ENCODE measurements around the gene SLC16A1.
"Not testable (repeated sequence)": the region's sequence is repeated elsewhere in the genome, so short reads cannot be mapped to it uniquely, and the experiment has no call there.

The SLC16A1 gene, protein sequence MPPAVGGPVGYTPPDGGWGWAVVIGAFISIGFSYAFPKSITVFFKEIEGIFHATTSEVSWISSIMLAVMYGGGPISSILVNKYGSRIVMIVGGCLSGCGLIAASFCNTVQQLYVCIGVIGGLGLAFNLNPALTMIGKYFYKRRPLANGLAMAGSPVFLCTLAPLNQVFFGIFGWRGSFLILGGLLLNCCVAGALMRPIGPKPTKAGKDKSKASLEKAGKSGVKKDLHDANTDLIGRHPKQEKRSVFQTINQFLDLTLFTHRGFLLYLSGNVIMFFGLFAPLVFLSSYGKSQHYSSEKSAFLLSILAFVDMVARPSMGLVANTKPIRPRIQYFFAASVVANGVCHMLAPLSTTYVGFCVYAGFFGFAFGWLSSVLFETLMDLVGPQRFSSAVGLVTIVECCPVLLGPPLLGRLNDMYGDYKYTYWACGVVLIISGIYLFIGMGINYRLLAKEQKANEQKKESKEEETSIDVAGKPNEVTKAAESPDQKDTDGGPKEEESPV

DNA sequence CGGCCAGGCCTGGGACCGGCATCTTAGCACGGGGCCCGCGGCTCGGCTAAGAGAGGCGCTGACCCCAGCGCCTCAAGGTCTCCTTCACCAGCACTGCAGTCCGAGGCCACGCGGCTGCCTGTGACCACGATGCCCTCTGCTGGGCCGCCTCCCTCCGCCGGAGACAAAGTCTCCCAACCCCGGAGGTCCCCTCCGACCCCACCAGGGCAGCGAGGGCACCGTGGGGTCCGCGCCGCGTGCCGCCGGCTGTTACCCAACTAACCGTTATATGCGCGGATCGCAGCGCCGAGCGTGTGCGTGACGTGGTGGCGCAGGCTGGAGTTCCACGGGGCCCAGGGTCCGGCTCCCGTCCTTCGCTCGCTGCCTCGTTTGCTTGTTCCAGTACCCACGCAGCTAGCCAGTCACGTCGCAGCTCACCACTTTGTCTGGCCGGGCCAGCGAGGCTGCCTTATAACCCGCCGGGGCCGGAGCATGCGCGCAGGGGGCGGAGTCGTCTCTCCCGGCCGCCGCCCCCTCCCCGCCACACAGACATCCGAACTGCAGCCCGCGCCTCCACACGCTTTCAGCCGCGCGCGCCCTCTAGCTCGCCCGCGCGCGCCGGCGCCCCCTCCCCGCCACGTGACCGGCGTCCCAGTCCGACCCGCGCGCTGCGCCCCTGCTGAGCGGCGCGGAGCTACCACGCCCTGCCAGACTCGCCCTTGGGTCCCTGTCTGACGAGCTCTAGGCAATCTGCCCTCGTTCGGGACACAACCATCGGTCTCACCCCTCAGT, at the start of gene SLC16A1:
SLC16A1 (minus strand) TSS at position 424 of the 771 bp plus-strand sequence. CDS start 26,888 bp downstream, outside the sequence.
- peak; percentile 80 for DNase-seq

DNA sequence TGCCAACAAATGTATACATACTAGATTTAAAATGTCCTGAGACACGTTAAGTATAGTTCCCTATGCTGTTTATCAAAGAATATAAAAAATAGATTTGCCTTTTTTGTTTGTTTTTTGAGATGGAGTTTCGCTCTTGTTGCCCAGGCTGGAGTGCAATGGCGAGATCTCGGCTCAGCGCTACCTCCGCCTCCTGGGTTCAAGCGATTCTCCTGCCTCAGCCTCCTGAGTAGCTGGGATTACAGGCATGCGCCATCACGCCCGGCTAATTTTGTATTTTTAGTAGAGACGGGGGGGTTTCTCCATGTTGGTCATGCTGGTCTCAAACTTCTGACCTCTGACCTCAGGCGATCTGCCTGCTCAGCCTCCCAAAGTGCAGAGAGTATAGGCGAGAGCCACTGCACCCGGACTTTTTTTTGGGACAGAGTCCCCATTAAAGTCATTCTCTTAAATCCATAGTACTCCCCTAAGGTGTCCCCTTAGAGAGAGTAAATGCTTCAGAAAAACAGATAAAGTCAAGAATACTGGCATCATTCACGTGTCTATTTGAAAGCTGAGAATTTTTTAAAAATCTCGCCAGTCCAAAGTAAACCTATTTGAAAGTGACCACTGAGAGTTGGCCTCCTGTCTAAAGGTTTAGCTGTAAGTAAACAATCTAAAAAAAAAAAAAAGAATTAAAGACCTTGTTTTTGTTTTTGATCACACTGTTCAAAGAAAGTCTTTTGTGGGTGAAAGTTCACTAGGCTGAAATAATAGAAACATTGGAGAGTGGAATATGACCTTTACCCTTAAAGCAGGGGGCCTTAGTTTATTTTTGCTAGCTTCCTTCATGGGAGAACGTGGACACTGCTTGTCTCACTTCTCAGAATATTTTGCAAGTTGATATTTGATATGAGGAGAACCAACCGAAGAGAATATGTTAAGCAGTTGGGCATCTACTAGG, 48.0 kb upstream of the SLC16A1 start:
- DNase-seq: no peak

DNA sequence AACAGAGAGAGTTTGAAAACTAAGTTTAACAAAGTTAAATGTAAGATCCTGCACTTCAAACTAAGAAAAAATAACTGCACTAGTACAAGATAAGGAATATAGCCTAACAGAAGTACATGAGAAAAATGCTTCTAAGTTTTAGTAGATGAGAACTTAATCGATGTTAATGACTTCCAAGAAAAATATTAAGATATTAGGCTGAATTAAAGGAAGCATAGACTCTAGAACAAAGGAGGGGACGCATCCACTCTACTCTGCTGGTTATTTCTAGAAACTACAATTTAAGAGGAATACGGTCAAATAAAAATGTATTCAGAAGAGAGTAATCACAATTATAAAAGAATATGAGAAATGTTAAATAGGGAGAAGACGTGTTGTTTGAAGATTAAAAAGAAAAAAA, 46.3 kb upstream of the SLC16A1 start:
- no peak for DNase-seq

DNA sequence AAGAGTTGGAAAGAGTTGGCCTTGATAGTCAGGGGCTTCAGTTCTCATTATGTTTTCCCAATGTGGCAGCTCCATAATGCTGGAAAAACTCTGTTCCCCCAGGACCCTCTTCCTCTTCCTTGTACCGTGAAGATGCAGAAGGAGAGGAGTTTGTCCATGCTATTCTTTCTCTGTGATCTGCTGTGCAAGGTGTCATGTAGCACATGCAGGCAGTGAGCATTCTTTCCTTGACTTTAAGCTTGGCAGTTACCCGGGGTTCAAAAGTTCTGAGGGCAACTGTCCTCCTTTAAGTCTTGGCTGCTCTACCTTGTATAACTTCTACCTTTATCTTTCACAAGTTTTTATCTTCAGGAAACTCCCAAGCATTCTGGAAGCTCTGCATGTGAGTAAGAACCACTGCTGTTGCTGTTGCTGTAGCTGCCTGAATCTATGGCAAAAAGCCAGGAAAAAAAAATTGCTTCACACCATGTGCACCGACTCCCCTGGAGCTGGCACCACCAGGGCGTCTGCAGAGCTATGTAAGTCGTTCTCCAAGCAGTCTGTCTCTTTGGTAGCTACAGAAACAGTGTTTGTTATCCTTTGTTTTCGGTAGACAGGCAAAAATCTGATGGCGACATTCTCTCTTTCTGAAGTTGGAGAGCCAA, 42.7 kb upstream of the SLC16A1 start:
- DNase-seq: no peak

DNA sequence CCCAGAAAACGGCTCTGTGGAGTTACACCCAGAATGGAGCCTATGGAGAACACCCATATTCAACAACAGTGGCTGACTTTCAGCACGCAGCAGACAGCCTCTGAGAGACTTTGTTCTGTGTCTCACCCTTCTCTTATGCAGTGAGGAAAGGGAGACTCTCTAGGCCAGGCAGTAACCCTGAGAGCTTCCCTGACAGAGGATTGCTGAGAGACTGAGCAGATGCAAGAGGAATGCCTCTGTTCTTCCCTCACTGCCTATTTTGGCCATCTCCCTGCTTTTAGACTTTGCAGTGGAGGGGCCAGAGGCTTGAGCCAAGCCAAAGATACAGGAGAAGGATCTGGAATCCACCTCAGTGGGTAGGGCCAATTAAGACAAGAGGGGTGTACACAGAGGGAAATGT, 41.8 kb upstream of the SLC16A1 start:
- no peak for DNase-seq

DNA sequence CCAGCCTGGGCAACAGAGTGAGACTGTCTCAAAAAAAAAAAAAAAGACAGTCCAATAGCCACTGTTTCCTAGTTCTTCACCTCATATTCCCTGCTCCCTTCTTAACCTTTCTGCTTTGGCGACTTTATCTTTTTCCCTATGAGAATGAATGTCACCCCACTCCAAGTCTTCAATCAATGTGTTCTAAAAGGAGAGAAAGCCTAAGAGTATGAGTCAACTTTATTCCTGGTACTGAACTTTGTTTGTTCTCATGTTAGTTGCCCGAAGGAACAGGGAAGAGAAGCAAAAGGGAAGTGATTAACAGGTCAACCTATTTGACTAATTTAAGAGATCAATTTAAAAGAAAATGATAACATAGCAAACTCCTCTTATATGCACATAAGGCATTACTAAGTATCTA, 39.9 kb upstream of the SLC16A1 start:
- no peak for DNase-seq

DNA sequence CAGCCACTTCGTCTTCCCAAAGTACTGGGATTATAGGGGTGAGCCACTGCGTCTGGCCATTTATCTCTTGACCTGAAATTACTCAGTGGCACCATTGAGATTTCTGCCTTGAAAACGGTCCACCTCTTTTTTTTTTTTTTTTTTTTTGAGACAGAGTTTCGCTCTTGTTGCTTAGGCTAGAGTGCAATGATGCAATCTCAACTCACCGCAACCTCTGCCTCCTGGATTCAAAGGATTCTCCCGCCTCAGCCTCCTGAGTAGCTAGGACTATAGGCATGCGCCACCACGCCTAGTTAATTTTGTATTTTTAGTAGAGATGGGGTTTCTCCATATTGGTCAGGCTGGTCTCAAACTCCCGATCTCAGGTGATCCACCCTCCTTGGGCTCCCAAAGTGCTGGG, 39.0 kb upstream of the SLC16A1 start:
- not testable (repeated sequence) for DNase-seq

DNA sequence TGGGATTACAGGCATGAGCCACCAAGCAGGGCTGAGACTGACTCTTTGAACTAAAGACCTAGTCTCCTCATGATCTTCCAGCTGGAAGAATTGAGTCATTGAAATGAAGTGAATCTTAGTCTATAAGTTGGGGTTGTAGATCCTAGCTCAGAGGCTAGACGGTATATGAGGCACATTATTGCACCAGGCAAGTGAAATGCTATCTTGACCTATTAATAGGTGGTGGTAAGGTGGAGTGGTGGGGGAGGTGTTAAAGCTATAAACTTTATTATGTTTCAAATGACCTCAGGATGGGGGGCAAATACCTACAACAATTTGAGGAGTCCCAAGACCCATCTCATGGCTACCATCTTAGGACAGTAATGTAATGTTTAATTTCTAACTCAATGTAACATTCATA, 36.8 kb upstream of the SLC16A1 start:
- DNase-seq: no peak

DNA sequence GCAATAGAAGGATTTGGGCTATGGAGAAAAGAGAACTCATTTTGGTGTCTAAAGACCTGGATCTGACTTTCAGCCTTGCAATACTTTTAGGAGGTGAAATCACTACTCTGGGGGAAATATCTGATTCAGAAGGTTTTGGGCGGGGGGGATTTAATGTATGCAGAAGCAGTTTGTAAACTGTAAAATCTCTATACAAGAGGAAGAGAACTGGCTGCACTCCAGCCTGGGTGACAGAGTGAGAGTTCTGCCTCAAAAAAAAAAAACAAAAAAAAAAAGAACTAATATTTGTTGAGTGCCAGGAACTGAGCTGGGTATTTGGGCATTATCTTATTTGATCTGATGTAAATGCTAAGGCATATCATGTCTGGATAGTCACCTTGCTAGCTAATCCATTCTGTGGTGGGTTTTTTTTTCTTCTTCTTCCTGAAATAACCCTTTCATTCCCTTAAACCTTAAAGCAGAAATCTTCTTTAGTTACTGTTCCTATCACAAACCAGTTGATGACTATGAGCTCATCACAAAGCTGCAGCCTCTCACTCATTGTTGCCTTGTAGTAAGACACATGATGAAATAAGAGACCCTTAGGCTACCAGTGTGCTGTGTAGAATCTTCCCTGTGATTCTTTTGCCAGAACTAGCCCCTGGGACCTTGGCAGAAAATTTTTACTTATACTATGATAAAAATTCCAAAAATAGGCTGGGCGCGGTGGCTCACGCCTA, 35.6 kb upstream of the SLC16A1 start:
- no peak for DNase-seq

DNA sequence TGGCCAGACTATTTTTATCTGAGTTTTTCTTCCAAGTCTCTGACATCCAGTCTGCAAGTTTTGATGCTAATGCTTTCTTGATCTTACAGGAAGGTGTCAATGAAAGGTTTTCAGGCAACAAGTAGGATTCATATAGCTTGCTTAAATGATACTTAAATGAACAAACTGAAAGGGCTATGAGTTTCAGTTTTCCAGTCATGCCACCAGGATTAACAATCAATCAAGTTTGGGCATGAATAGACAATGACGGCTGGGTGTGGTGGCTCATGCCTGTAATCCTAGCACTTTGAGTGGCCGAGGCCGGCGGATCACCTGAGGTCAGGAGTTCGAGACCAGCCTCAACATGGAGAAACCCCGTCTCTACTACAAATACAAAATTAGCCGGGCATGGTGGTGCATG, 34.3 kb upstream of the SLC16A1 start:
- DNase-seq: no peak

DNA sequence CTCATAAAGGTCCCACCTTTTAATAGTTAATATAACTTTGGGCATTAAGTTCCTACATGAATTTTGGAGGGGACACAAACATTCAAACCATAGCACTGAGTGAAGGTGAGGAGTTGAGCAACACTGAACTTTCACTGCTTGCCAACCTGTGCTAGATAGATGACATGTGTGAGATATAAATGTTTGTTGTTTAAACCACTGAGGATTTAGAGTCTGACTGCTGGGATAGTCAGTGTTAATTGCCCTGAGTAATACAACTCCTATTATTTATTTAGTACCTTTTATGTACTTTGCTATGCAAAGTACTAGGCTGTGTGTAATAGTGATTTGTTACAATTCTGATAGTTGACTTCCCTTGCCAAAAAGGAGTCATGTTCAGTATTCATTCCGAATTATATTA, 32.4 kb upstream of the SLC16A1 start:
- DNase-seq: no peak

DNA sequence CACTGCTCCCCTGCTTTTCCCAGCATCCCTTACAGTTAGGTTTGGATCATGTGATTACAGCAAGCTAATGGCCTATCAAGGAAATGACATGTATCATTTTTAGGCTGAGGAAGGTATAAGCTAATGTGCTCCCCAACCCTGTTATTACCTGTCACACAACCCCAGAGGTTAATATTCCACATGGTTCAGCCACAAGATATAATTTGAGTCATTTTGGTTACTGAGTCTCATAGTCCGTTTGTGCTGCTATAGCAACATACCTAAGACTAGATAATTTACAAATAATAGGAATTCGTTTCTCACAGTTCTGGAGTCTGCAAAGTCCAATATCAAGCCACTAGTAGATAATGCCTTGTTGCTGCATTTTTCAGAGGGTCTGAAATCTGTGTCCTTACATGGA, 29.1 kb upstream of the SLC16A1 start:
- no peak for DNase-seq

DNA sequence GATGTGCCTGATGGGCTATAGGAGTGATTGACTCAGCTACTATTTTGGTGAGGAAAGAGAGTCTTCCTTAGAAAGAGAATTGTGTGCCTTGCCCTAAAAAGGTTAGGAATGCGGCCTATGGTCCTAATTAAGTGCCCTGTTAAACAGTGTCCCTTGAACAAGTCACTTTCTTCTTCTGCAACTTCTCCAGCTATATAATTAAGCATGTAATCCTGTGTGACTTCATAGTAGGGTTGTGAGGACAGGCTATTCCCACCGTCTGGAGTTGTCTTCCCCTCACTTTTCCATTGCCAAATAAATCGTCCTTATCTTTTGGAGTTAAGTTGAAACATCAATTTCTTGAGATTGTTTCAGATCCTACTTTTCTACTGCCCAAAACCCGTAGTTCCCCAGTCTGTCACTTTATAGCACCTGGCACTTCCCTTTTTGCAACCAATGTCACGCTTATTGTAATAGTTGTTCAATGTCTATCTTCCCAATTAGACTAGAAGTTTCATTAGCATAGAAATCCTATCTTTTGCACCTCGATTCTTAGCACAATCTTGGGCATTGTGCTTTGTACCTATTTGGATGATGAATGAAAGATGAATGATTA, 27.6 kb upstream of the SLC16A1 start:
- DNase-seq: no peak

DNA sequence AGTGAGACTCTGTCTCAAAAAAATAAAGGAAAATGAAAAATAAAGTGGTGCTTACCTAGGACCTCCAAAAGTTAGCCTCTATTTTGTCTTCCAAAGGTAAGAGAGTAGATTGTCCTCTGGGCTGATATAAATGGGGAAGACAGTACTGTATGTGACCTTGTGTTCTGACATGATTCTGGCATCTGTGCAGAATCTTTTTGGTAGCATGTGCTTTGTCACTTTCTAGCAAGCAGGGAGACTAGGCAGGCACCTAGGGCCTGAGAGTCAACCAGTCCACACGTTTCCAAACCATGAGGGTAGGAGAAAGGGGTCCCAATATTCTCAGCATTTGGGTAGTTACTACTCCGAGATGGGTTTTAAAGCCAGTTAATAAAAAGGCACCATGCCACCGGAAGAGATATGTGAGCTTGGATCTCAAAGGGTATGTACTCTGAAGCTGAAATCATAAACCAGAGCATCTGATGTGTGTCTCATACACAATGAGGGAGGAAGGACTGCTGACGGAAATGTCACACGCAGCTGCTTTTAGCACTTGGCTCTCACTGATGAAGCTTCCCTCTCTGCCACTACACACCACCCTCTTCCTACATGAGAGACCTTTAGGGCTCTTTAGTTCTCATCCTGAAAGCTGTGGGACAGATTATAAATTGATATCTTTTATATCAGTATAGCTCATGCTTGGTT, 27.0 kb upstream of the SLC16A1 start:
- DNase-seq: no peak

DNA sequence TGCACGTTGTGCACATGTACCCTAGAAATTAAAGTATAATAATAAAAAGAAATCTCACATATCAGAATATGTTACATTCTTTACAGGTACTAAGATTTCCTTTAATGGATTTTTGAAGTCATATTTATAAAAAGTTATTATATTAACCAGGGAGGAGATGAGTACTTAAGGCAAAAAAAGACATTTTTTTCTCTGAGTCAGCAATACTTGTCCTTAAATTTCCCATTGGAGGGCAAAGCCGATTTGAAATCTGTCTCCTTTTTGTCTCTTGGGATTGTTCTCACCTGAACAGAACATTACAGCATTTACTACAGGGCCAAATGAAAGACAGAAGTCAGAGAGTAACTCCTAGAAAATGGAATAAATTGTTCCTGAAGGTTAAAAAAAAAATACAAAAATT, 26.3 kb upstream of the SLC16A1 start:
- DNase-seq: no peak

DNA sequence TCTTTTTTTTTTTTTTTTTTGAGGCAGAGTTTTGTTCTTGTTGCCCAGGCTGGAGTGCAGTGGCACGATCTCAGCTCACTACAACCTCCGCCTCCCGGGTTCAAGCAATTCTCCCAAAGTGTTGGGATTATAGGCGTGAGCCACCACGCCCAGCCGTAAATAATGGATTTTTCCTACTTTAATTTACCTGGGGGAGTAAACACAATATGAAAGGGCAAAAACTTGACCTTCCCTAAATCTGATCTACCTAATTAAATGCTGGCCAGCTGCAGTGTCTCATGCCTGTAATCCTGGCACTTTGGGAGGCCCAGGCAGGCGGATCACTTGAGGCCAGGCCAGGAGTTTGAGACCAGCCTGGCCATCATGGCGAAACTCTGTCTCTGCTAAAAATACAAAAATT, 25.8 kb upstream of the SLC16A1 start:
- DNase-seq: not testable (repeated sequence)

DNA sequence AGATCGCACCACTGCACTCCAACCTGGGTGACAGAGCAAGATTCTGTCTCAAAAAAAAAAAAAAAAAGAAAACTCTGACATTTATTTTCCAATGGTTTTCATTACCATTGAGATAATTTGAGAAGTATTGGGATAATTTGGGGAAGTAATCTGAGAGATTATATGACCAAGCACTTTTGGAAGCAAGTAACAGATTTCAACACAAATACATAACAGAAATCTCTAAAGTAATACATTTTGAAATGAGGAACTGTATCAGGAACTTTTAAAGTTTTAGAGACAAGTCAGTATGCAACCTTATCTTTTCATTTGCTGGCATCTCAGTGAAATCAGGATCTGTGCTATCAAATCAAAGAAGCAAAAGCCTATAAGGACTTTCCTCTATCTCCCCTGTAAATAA, 25.4 kb upstream of the SLC16A1 start:
- DNase-seq: no peak

DNA sequence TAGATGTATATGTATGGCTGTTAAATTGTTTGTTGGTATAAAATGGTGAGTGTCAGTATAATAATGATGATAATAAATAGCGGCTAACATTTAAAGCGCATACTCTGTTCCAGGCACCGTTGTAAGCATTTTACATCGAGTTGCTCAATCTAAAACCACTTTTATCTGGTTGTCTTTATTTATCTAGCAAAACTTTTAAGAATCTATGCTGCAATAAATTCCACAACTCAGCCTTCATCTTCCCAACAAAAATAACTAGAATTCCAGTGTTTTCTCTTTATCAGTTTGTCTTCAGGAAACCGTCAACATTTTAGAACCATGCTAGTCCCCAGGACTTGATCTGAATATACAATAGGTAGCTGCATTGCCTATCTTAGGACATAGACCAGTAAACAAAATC, 19.3 kb upstream of the SLC16A1 start:
- no peak for DNase-seq

DNA sequence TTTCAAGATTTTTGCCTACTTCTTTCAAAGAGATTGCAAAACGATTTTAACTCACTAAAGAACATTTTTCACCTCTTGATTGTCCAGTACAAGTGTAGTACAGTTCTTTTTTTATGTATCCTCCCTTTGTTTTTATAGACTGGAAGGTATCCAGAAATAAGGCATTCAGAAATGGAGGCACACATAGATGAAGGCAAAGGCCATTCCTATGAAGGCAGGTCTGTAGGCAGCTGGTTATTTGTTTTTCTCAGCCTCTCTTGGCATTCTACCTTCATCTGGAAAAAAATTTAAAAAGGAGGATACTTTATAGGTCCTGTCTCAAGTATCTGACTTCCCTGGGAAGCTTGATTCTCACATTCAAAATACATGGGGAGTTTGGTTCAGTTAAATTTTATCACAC, 18.6 kb upstream of the SLC16A1 start:
- no peak for DNase-seq

DNA sequence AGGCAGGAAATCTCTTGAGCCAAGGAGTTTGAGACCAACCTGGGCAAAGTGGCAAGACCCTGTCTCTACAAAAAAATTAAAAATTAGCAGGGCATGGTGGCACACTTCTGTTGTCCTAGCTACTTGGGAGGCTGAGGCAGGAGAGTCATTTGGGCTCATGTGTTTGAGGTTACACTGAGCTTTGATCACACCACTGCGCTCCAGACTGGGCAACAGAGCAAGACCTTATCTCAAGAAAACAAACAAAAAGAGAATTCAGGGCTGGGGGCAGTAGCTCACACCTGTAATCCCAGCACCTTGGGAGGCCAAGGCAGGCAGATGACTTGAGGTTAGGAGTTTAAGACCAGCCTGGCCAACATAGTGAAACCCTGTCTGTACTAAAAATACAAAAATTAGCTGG, 17.8 kb upstream of the SLC16A1 start:
- no peak for DNase-seq

DNA sequence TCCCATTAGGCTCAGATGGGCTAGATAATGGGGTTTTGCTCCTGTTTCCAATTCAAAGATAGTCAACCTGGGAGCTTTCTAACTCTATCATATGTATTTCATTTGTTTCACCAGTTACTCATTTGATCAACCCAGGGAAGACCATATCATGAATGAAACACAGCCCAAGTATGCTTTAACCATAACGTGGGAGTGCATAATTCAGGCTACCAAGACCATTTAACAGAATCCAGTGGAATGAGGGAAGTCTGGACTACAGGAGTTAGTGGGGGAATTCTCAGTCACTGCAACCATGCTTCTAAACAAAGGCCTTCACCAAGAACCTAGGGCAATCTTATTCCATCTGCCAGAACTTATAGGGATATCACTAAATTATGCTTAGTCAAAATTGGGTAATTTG, 15.0 kb upstream of the SLC16A1 start:
- DNase-seq: no peak

All from NCI-H524 treated with DMSO at 0.1 percent for 48 hours (cell line).